NCI-H524 treated with DMSO at 0.1 percent for 48 hours (cell line): Measurements from ENCODE around the gene SLC35E2B.
A peak's percentile ranks its signal among the peaks of the same experiment; 100 is the strongest.

ENCODE experiments used
- DNase-seq: peaks from one replicate; lab custom pipeline; 2025; lab: John Stamatoyannopoulos, UW

The SLC35E2B gene

GRCh38 chr1:1623631-1624442 lies 68.8 kb downstream of the SLC35E2B start:
- DNase-seq = no peak

- no peak for DNase-seq
These were observed 69.4 kb downstream of the SLC35E2B start for GRCh38 chr1:1623181-1623630.

- DNase-seq = no peak
These were observed 69.9 kb downstream of the SLC35E2B start for GRCh38 chr1:1622788-1623094.

GRCh38 chr1:1622010-1622787 lies 70.4 kb downstream of the SLC35E2B start:
- no peak for DNase-seq

- no peak for DNase-seq
These were observed 71.2 kb downstream of the SLC35E2B start for GRCh38 chr1:1621173-1622009.

DNA sequence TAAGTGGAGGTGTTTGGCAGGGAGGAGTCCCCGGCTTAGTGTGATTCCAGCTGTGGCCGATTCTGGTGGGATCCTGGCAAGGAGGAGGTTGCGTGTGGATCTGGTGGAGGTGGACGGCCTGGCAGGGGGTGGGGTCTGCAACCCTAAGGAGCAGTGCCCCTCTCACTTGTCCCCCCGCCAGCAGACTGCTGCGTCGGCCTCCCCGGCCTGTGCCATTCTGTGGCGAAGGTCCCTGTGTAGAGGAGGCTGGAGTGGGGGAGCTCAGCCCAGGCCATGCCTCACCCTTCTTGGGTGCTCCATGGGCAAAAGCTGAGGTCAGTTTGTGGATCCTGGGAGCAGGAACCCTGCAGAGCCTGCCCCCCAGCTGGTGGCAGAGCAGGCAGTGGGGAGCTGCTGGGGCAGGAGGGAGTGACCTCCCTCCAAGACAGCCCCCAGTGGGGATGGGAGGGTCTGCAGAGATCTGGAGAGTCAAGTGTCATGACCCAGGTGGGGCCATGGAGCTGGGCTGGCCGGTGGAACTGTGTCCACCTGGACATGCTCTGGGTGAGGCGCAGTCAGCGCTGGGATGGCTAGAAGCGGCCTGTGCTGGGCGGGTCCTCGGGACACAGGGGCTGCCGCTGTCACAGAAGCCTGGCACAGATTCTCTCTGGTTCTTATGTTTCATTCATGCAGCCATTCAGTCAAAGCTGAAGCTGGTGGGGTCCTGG lies 72.0 kb downstream of the SLC35E2B start:
- DNase-seq = no peak

DNA sequence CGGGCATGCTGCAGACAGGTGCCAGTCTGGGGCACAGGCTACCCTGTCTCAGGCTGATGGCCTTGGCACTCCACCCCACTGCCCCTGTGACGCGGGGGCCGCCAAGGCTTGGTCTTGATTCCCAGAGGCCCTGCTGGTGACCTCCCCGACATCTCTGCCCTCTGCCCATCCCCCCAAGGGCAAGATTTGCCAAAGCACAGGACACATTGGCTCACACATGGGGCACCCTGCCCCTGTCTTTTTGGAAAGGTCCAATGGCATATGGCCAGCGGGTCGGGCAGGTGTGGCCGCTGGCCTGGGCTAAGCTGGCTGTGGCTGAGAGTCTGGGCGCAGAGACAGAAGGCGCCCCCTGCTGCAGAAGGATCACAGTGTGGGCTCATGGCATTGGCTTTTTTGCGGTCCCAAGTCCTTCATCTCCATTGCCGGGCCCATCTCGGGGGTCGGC lies 72.7 kb downstream of the SLC35E2B start:
- DNase-seq = no peak

GRCh38 chr1:1618396-1619068 lies 74.1 kb downstream of the SLC35E2B start:
- no peak for DNase-seq

DNA sequence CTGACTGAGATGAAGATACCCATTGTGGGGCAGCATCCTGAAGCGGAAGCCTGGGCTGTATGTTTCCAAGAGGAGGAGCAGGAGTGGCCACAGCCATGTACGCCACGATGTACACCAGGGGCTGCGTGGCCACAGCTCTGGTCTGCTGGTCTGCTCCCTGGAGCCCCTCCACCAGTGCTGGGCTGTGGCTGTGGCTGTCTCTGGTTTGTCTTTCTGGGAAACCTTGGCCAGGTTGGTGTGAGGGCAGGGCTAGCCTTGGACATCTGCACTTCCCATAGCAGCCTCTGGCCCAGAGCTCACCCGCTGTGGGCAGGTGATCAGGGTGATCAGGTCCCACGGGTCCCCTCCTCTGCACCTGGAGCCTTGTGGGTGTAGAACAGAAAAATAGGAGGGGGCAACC lies 74.7 kb downstream of the SLC35E2B start:
- no peak for DNase-seq

DNA sequence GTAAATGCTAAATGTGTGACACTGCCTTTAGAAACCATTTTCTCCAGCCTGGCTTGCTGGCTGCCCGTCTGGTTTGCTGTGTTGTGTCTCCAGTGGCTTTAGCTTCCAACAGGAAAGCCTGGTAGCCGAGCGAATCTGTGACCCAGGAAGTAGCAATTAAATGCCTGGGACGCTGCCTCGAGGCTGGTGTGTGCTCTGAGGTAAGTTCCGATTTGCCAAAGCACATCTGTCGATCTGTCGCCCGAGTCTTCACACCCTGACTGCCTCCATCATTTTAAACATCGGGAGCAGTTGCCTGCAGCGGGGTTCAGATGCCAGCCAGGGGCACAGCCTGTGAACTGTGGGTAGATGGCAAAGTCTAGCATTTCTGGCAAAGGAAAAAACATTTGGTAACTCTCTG lies 75.1 kb downstream of the SLC35E2B start:
- DNase-seq = no peak

DNA sequence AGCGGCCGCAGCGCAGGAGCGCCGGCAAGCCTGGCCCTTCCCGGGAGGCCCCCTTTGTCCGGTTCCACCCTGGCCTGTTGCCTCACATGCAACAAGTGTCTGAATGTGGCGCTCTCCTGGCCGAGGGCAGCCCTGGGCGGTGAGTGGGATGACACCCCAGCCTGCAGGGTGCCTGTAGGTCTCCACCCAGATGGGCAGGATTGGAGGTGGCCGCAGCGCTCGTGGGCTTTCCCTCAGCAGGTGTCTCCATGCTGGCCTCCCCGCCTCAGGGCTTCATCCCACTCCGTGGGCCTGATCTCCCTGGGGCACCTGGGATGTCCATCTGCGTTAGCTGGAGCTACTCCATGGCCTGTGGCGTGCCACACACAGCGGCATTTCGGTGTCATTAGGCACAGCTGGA lies 75.8 kb downstream of the SLC35E2B start:
- no peak for DNase-seq

DNA sequence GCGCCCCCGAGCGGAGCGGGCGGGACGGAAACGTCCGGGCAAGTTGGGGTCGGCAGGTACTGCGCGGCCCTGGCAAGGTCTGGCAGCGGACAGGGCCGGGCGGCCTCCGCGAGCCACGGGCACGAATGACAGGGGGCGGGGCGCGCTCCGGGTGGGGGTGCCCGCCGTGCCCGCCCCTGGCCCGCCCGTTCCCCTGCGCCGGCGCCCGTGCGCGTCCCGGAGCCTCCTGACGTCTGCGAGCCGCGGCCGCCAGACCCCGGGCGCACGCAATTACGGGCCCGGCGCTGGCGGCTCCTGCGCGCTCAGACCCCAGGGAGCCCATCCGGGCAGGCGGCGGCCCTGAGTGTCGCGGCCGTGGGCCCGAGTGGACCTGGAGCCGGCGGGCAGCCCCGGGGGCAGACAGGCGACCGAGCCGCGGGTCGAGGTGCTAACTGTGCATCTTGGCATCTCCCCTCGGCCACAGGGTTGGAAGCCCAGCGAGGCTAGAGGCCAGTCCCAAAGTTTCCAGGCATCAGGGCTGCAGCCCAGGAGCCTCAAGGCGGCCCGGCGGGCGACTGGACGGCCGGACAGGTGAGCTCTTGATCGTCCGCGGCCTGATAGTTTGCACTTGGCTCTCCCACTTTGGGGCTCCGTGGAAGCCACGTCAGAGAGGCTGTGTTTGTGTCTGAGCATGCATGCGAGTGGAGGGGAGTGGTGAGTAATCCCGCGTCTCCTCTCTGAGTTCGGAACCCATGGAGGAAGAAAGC lies 76.4 kb downstream of the SLC35E2B start:
- no peak for DNase-seq

- DNase-seq = peak; percentile 58
These were observed 77.1 kb downstream of the SLC35E2B start, which contains the start of gene MIB2 for GRCh38 chr1:1615256-1616044. MIB2 (plus strand) TSS chr1:1615500; CDS start chr1:1623453, 7,953 bp downstream.

GRCh38 chr1:1614954-1615255 lies 77.7 kb downstream of the SLC35E2B start:
- DNase-seq = no peak

DNA sequence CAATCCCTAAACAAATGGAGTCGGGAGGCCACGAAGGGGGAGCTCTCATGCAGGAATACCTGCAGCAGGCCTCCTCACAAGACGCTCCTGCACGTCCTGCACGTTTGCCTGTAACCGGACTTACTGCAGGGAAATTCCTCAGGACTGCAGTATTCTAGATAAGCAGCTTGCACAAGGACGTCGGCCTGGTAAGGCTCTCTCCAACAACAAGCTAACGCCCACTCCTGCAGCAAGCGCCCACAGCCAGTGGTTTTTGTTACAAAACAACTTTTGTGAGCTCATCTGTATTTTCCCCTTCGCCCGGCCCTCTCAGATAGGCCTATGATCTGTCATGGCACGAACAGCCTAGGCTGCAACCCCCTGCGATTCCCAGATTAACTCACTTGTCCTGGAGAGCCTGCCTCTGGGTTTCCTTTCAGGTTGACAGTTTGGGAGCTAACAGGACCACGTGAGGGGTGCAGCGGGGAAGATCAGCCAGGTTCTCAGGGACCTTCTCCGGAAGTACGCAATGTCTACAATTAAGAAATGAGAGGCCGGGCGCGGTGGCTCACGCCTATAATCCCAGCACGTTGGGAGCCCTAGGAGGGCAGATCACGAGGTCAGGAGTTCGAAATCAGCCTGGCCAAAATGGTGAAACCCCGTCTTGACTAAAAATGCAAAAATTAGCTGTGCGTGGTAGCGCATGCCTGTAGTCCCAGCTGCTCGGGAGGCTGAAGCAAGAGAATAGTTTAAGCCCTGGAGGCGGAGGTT lies 78.2 kb downstream of the SLC35E2B start:
- no peak for DNase-seq

GRCh38 chr1:1613509-1614082 lies 79.0 kb downstream of the SLC35E2B start:
- DNase-seq = no peak

- no peak for DNase-seq
These were observed 80.5 kb downstream of the SLC35E2B start for GRCh38 chr1:1612104-1612400.

DNA sequence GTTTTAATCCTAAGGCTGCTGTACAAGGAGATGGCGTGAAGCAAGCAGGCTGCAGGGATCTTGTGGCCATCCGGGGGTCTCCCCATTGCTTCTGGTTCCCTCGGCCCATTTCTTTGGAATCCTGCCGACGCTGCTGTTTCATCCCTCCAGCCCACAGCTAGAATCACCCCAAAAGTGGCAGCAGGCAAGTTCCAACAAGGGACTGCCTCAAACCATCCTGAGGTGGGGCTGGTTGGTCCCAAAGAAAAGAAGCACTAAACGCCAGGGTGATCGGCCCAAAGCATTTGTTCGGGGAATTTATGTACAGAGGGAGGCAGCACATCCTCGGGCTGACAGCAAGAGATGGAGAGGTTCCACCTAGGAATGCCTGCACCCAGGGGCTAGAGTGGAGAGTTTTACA lies 81.8 kb downstream of the SLC35E2B start:
- no peak for DNase-seq
